Measurements from ENCODE around the gene U2AF2. TPM values are rescaled to one million over a fixed set of nuclear protein-coding genes. Genes with fewer than 3 reads are reported as not detected.
A peak's percentile ranks its signal among the peaks of the same experiment; 100 is the strongest.

The U2AF2 gene
- total RNA-seq, 1 donor from 2014 or later, result 74.0 TPM

GRCh38 chr19:55632463-55632834, 22.4 kb upstream of the U2AF2 start:
- Histone ChIP-seq H3K4me1 (peaks cover 38% of the 10 kb centered on the region), H3K36me3 (no peaks in the 10 kb centered on the region), H3K27ac (replicated peaks) (peak overlapping the region; percentile 44), H3K27me3 (ENCODE audit: low read depth) (no peaks in the 10 kb centered on the region), H3K9me3 (replicated peaks) (no peaks in the 10 kb centered on the region), H3K4me3 (no peak overlapping the region)
- peak; percentile 44 for DNase-seq
- intact Hi-C loops (cut with micrococcal nuclease), result no loop called here
- peak; percentile 88 for TF ChIP-seq CTCF (IDR thresholded peaks at IDR 0.05; ENCODE audit: borderline replicate concordance)

GRCh38 chr19:55633861-55634260, 21.0 kb upstream of the U2AF2 start:
- Histone ChIP-seq H3K4me1 (peaks cover 49% of the 10 kb centered on the region), H3K4me3 (no peak overlapping the region), H3K36me3 (no peaks in the 10 kb centered on the region), H3K27ac (replicated peaks) (peak overlapping the region; percentile 98), H3K9me3 (replicated peaks) (no peaks in the 10 kb centered on the region), H3K27me3 (ENCODE audit: low read depth) (no peaks in the 10 kb centered on the region)
- intact Hi-C loops (cut with micrococcal nuclease), result no loop called here
- TF ChIP-seq CTCF (IDR thresholded peaks at IDR 0.05; ENCODE audit: borderline replicate concordance), result no peak
- no peak for DNase-seq

- Histone ChIP-seq H3K9me3 (replicated peaks) (no peaks in the 10 kb centered on the region), H3K4me1 (peaks cover 64% of the 10 kb centered on the region), H3K4me3 (peak overlapping the region; percentile 96), H3K36me3 (no peaks in the 10 kb centered on the region), H3K27me3 (ENCODE audit: low read depth) (no peaks in the 10 kb centered on the region), H3K27ac (replicated peaks) (peak overlapping the region; percentile 98)
- no peak for DNase-seq
- no peak for TF ChIP-seq CTCF (IDR thresholded peaks at IDR 0.05; ENCODE audit: borderline replicate concordance)
- intact Hi-C loops (cut with micrococcal nuclease), result no loop called here
These were observed 19.5 kb upstream of the U2AF2 start for GRCh38 chr19:55635334-55635717.

- Histone ChIP-seq H3K4me3 (peak overlapping the region; percentile 96), H3K4me1 (peaks cover 70% of the 10 kb centered on the region), H3K27ac (replicated peaks) (peak overlapping the region; percentile 98), H3K36me3 (no peaks in the 10 kb centered on the region), H3K9me3 (replicated peaks) (no peaks in the 10 kb centered on the region), H3K27me3 (ENCODE audit: low read depth) (no peaks in the 10 kb centered on the region)
- DNase-seq, result no peak
- intact Hi-C loops (cut with micrococcal nuclease), result no loop called here
- no peak for TF ChIP-seq CTCF (IDR thresholded peaks at IDR 0.05; ENCODE audit: borderline replicate concordance)
These were observed 18.9 kb upstream of the U2AF2 start for GRCh38 chr19:55635856-55636440.

- Histone ChIP-seq H3K4me1 (peaks cover 78% of the 10 kb centered on the region), H3K27ac (replicated peaks) (no peak overlapping the region), H3K4me3 (peak overlapping the region; percentile 96), H3K36me3 (no peaks in the 10 kb centered on the region), H3K27me3 (ENCODE audit: low read depth) (no peaks in the 10 kb centered on the region), H3K9me3 (replicated peaks) (no peaks in the 10 kb centered on the region)
- intact Hi-C loops (cut with micrococcal nuclease), result no loop called here
- no peak for TF ChIP-seq CTCF (IDR thresholded peaks at IDR 0.05; ENCODE audit: borderline replicate concordance)
- no peak for DNase-seq
These were observed 18.1 kb upstream of the U2AF2 start for GRCh38 chr19:55636723-55637122.

Measured in left ventricle myocardium inferior (tissue), 1 donor.